Mesendoderm (in vitro differentiated cells): ENCODE results near the gene NEURL4.

Experiments used
- DNase-seq: peaks from one replicate; pipeline ENCODE4 v3.0.0; 2013
- H2AK5ac ChIP-seq: 2 replicates; pipeline ENCODE4 v1.6.1; 2013; ENCODE audit warnings: low read length, inconsistent platforms
- H2BK120ac ChIP-seq: 2 replicates; pipeline ENCODE4 v1.6.1; 2013; ENCODE audit warnings: low read depth, mild to moderate bottlenecking, low read length, moderate library complexity, mixed read lengths
- H2BK15ac ChIP-seq: replicated peaks from 2 replicates; pipeline ENCODE4 v1.6.1; 2013; ENCODE audit warnings: low read depth, mild to moderate bottlenecking, moderate library complexity
- H2BK5ac ChIP-seq: 2 replicates; pipeline ENCODE4 v1.6.1; 2013; ENCODE audit warnings: low read length, inconsistent platforms
- H3K18ac ChIP-seq: 2 replicates; pipeline ENCODE4 v1.6.1; 2013; ENCODE audit warnings: mild to moderate bottlenecking, low read length, mixed read lengths
- H3K23ac ChIP-seq: one replicate; pipeline ENCODE4 v1.6.1; 2013; ENCODE audit warnings: low read length
- H3K27ac ChIP-seq: 2 replicates; pipeline ENCODE4 v1.5.1; 2013; ENCODE audit warnings: low read depth, mild to moderate bottlenecking, inconsistent platforms, low read length, moderate library complexity
- H3K27me3 ChIP-seq: 2 replicates; pipeline ENCODE4 v1.6.1; 2013; ENCODE audit warnings: low read length, control low read depth, mild to moderate bottlenecking, inconsistent platforms; ENCODE audit not compliant: insufficient read depth, poor library complexity
- H3K36me3 ChIP-seq: 2 replicates; pipeline ENCODE4 v1.6.1; 2013; ENCODE audit warnings: low read length, inconsistent platforms; ENCODE audit not compliant: control insufficient read depth, insufficient read depth
- H3K4ac ChIP-seq: one replicate; pipeline ENCODE4 v1.6.1; 2013; ENCODE audit warnings: low read depth, mild to moderate bottlenecking, low read length, moderate library complexity
- H3K4me1 ChIP-seq: 2 replicates; pipeline ENCODE4 v1.6.1; 2013; ENCODE audit warnings: low read depth, low read length, inconsistent platforms; ENCODE audit not compliant: control insufficient read depth
- H3K4me2 ChIP-seq: 2 replicates; pipeline ENCODE4 v1.6.1; 2013; ENCODE audit warnings: low read length
- H3K4me3 ChIP-seq: 2 replicates; pipeline ENCODE4 v1.5.1; 2013; ENCODE audit warnings: mild to moderate bottlenecking, low read length
- H3K56ac ChIP-seq: one replicate; pipeline ENCODE4 v1.6.1; 2013; ENCODE audit warnings: low read length
- H3K79me1 ChIP-seq: 2 replicates; pipeline ENCODE4 v1.6.1; 2013; ENCODE audit warnings: low read length, inconsistent platforms
- H3K79me2 ChIP-seq: 2 replicates; pipeline ENCODE4 v1.6.1; 2013; ENCODE audit warnings: mild to moderate bottlenecking, low read length; ENCODE audit not compliant: control insufficient read depth, insufficient read depth
- H3K9ac ChIP-seq: 2 replicates; pipeline ENCODE4 v1.6.1; 2013; ENCODE audit warnings: low read length, inconsistent platforms
- H4K5ac ChIP-seq: one replicate; pipeline ENCODE4 v1.6.1; 2013; ENCODE audit warnings: low read length
- H4K8ac ChIP-seq: one replicate; pipeline ENCODE4 v1.6.1; 2013; ENCODE audit warnings: low read depth, mild to moderate bottlenecking, control low read depth, low read length, moderate library complexity
- WGBS: extraction: QIAGEN DNeasy Blood & Tissue Kit; methylation state at CpG from one replicate; pipeline ENCODE4 v1.1.7; 2013; ENCODE audit warnings: low lambda C conversion rate, missing lambda C conversion rate; ENCODE audit not compliant: insufficient coverage; ENCODE audit errors: extremely low coverage; 5-methylcytosine and 5-hydroxymethylcytosine counted together

Gene NEURL4

DNA sequence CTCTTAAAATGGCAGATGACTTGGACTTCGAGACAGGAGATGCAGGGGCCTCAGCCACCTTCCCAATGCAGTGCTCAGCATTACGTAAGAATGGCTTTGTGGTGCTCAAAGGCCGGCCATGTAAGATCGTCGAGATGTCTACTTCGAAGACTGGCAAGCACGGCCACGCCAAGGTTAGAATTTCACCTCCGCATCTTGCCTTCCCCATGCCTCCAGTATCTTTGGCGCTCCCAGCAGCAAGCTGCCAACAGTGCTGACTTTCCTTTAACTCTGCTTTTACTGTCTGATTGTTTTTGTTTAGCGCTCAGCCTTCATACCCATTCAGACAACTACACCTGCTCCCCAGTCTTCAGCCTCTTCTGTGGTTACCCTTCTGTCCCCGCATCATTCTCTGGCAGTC, 19.5 kb downstream of the NEURL4 start:
- Histone ChIP-seq H3K9ac (peak overlapping the region; percentile 98), H2BK120ac (no peak overlapping the region), H3K23ac (no peak overlapping the region), H2AK5ac (no peak overlapping the region), H3K27ac (no peak overlapping the region), H2BK15ac (no peak overlapping the region), H3K4me1 (peaks cover 8% of the 10 kb centered on the region), H3K27me3 (no peaks in the 10 kb centered on the region), H3K56ac (no peak overlapping the region), H3K18ac (no peak overlapping the region), H3K4me2 (peak overlapping the region; percentile 15), H3K36me3 (peaks cover 21% of the 10 kb centered on the region), H3K4ac (no peak overlapping the region), H4K5ac (no peak overlapping the region), H2BK5ac (no peak overlapping the region), H3K79me1 (peaks cover 21% of the 10 kb centered on the region), H3K4me3 (no peak overlapping the region), H4K8ac (no peak overlapping the region), H3K79me2 (peaks cover 41% of the 10 kb centered on the region)
- no peak for DNase-seq
- no CpG with 5 or more reads among the region's 12 CpGs for WGBS

DNA sequence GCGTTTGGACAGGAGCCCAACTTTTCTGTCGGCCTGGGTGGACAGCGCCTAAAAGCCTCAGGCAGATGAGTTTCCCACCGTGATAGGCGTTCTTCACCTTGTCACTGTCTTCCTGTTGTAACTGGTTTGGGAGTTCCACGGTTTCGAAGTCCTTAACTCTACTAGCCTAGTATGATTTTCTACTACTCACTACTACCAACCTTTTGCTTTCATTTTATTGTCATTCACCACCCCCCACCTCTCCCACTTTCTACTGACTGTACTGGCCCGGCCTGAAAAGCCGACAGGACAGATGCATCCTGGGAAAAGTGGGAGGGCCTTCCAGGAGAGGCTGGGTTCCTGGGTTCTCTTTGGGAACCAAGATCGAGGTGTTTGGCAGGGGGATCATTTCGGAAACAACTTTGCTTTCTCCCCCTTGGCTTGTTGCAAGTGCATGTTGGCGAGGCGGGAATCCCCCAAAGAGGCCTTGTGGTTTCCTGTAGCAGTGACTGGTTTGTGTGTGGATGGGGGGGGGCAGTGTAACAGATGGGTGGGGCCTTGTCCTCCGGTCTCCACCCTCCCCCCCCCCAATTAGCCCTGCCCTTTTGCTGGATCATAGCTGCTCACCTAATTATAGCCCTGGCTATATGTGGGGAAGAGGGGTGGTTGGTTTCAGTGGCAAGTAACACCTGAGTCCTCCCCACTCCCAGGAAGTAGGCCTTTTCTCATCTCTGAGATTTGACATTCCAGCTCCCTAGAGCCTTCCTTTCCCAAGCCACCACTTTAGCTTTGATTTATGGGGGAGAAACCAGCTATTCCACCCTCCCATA, 20.3 kb downstream of the NEURL4 start:
- Histone ChIP-seq H2BK120ac (no peak overlapping the region), H3K27me3 (no peaks in the 10 kb centered on the region), H2BK5ac (peak overlapping the region; percentile 51), H4K5ac (no peak overlapping the region), H3K18ac (peak overlapping the region; percentile 98), H3K27ac (peak overlapping the region; percentile 97), H3K79me2 (peaks cover 39% of the 10 kb centered on the region), H3K23ac (peak overlapping the region; percentile 92), H4K8ac (no peak overlapping the region), H3K4me2 (peak overlapping the region; percentile 90), H3K4ac (peak overlapping the region; percentile 100), H3K4me3 (peak overlapping the region; percentile 91), H3K36me3 (peaks cover 21% of the 10 kb centered on the region), H2BK15ac (no peak overlapping the region), H3K4me1 (peaks cover 6% of the 10 kb centered on the region), H3K56ac (peak overlapping the region; percentile 97), H3K79me1 (peaks cover 16% of the 10 kb centered on the region), H2AK5ac (peak overlapping the region; percentile 92), H3K9ac (peak overlapping the region; percentile 98)
- no CpG with 5 or more reads among the region's 14 CpGs for WGBS
- peak; percentile 91 for DNase-seq

DNA sequence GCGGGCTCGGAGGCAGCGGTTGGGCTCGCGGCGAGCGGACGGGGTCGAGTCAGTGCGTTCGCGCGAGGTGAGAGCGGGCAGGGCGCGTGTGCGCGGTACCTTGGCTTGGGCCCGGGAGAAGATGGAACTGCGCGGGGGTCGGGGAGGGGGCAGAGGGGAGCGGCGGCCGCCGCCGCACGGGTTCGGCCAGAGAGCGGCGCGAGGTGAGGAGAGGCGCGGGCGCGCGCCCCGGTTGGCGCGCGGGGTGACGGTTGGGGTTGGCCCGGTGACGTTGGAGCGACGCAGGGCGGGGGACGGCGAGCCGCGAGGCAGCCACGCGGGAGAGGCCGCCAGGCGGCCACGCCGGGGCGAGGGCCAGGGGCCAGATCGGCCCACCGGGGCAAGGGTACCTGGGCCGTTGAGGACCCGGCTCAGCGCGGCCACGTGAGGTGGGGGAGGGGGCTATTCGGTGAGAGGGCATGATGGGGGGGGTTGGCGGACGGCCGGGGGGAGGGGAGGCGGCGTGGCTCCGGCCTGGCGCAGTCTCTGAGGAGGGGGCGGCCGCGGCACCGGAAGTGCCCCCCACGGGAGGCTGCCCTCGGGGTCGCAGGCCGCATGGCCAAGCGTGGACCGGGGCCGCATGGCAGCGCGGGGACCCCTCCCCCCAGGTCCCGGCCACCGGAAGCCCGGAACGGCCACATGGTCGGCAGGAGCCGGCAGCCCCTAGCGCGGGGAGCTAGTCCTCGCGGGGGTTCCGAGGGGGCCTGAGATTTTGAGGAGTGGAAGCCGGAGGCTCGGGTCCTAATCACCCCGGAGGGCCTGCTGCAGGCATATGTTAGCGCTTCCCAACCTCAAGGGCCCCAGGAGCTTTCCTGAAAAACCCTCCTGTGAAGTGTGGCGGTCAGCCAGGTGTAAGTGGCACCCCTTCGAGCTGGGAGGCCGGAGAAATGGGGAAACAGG, 21.2 kb downstream of the NEURL4 start:
- peak overlapping the region; percentile 100 for H3K4ac ChIP-seq
- H3K79me2 ChIP-seq, result peaks cover 39% of the 10 kb centered on the region
- no peaks in the 10 kb centered on the region for H3K27me3 ChIP-seq
- peak overlapping the region; percentile 83 for H2BK120ac ChIP-seq
- H3K36me3 ChIP-seq, result peaks cover 21% of the 10 kb centered on the region
- H3K9ac ChIP-seq, result peak overlapping the region; percentile 98
- H2AK5ac ChIP-seq, result peak overlapping the region; percentile 92
- H3K27ac ChIP-seq, result peak overlapping the region; percentile 97
- H4K8ac ChIP-seq, result no peak overlapping the region
- H3K56ac ChIP-seq, result peak overlapping the region; percentile 97
- peak overlapping the region; percentile 91 for H3K4me3 ChIP-seq
- no peak overlapping the region for H4K5ac ChIP-seq
- H3K4me2 ChIP-seq, result peak overlapping the region; percentile 90
- H3K23ac ChIP-seq, result peak overlapping the region; percentile 92
- H3K18ac ChIP-seq, result peak overlapping the region; percentile 98
- peak overlapping the region; percentile 51 for H2BK5ac ChIP-seq
- H3K79me1 ChIP-seq, result peaks cover 16% of the 10 kb centered on the region
- H3K4me1 ChIP-seq, result peaks cover 6% of the 10 kb centered on the region
- WGBS, result no CpG with 5 or more reads among the region's 104 CpGs
- no peak overlapping the region for H2BK15ac ChIP-seq
- DNase-seq, result peak; percentile 56

DNA sequence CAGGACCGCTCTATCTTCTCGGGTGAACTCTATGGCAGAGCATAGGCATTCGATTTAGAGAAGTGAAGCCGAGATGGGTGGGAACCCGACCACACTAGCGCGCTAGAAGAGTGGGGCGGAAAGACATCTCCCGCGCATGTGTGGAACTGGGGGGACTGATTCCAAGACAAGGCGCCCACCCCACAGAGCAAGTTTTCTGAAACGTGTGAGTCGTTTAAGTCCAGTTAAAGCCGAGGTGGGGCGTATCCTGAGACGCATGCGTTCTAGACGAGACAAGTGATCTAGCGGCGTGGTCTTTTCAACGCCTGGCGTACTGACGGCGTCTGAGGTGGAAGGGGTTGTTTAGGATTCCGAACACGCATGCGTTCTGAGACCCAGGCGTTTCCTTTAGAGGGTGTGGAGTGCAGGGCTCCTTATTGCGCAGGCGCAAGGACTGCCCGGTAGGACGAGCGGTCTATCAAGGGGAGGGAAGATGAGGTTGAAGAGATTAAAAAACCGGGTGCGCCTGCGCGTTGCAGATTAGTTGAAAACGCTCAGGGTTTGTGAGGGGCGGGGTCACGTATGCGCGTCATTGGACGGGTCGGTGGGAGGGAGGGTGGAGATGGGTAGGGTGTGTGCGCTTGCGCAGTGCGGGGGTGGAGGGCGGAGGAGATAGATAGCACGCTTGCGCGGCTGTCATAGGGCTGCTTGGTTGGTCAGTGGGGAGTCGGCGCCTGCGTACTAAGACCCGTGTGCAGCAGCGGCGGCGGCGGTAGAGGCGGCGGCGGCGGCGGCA, 22.0 kb downstream of the NEURL4 start, which contains the start of gene EIF5A:
Gene EIF5A, plus strand, starts transcription at position 718 of the 775 bp plus-strand sequence. CDS start 2,008 bp downstream, outside the sequence.
- H3K4me1 ChIP-seq, result peaks cover 6% of the 10 kb centered on the region
- H3K4ac ChIP-seq, result peak within 1 kb of the TSS; percentile 100
- peak within 1 kb of the TSS; percentile 51 for H2BK5ac ChIP-seq
- H3K18ac ChIP-seq, result peak within 1 kb of the TSS; percentile 98
- DNase-seq, result peak; percentile 100
- no CpG with 5 or more reads among the region's 64 CpGs for WGBS
- peak within 1 kb of the TSS; percentile 97 for H3K27ac ChIP-seq
- no peak within 1 kb of the TSS for H2BK15ac ChIP-seq
- peak within 1 kb of the TSS; percentile 91 for H3K4me3 ChIP-seq
- peak within 1 kb of the TSS; percentile 92 for H2AK5ac ChIP-seq
- no peak within 1 kb of the TSS for H4K5ac ChIP-seq
- H3K27me3 ChIP-seq, result no peaks in the 10 kb centered on the region
- H2BK120ac ChIP-seq, result peak within 1 kb of the TSS; percentile 83
- peak within 1 kb of the TSS; percentile 98 for H3K9ac ChIP-seq
- no peak within 1 kb of the TSS for H4K8ac ChIP-seq
- H3K4me2 ChIP-seq, result peak within 1 kb of the TSS; percentile 90
- H3K79me2 ChIP-seq, result peaks cover 39% of the 10 kb centered on the region
- peaks cover 15% of the 10 kb centered on the region for H3K79me1 ChIP-seq
- peak within 1 kb of the TSS; percentile 97 for H3K56ac ChIP-seq
- peak within 1 kb of the TSS; percentile 92 for H3K23ac ChIP-seq
- H3K36me3 ChIP-seq, result peaks cover 16% of the 10 kb centered on the region

DNA sequence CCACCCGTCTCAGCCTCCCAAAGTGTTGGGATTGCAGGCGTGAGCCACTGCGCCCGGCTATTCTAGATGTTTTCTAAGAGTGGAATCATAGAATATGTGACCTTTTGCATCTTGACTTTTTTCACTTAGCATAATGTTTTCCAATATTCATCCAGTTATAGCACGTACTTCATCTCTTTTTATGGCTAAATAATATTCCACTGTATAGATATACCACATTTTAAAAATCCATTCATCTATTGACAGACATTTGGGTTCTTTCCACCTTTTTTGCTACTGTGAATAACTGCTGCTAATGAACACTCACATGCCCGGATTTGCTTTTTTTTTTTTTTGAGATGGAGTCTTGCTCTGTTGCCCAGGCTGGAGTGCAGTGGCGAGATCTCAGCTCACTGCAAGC, 25.0 kb downstream of the NEURL4 start:
- peaks cover 16% of the 10 kb centered on the region for H3K79me2 ChIP-seq
- H3K27me3 ChIP-seq, result no peaks in the 10 kb centered on the region
- no peak overlapping the region for H3K27ac ChIP-seq
- no peak overlapping the region for H3K4me2 ChIP-seq
- H4K8ac ChIP-seq, result no peak overlapping the region
- H3K23ac ChIP-seq, result no peak overlapping the region
- WGBS, result no CpG with 5 or more reads among the region's 7 CpGs
- no peak for DNase-seq
- H3K56ac ChIP-seq, result no peak overlapping the region
- H2BK120ac ChIP-seq, result no peak overlapping the region
- H3K9ac ChIP-seq, result no peak overlapping the region
- H3K4me1 ChIP-seq, result peaks cover 1% of the 10 kb centered on the region
- no peak overlapping the region for H2BK5ac ChIP-seq
- peaks cover under 1% of the 10 kb centered on the region for H3K36me3 ChIP-seq
- H4K5ac ChIP-seq, result no peak overlapping the region
- H3K79me1 ChIP-seq, result no peaks in the 10 kb centered on the region
- no peak overlapping the region for H3K4me3 ChIP-seq
- H3K4ac ChIP-seq, result no peak overlapping the region
- no peak overlapping the region for H3K18ac ChIP-seq
- H2BK15ac ChIP-seq, result no peak overlapping the region
- H2AK5ac ChIP-seq, result no peak overlapping the region
